ENCODE measurements around the gene COL7A1.

COL7A1 gene

GRCh38 chr3:48595075-48595525, at the start of gene COL7A1:
Gene COL7A1 (minus strand): TSS chr3:48595329. CDS start chr3:48595159, 170 bp downstream.
- DNase-seq (ENCODE audit: low spot score) = no peak

GRCh38 chr3:48642605-48643004, 47.5 kb upstream of the COL7A1 start:
- no peak for DNase-seq (ENCODE audit: low spot score)

- DNase-seq (ENCODE audit: low spot score) = no peak
Observed at GRCh38 chr3:48641396-48641795, 46.3 kb upstream of the COL7A1 start.

- DNase-seq (ENCODE audit: low spot score) = no peak
Observed at GRCh38 chr3:48639944-48640606, 44.9 kb upstream of the COL7A1 start.

- DNase-seq (ENCODE audit: low spot score) = no peak
Observed at GRCh38 chr3:48637305-48637704, 42.2 kb upstream of the COL7A1 start.

GRCh38 chr3:48636149-48636655, 41.1 kb upstream of the COL7A1 start:
- no peak for DNase-seq (ENCODE audit: low spot score)

- DNase-seq (ENCODE audit: low spot score) = peak; percentile 91
Observed at GRCh38 chr3:48635222-48636021, 40.3 kb upstream of the COL7A1 start, which contains the start of gene SLC26A6. Gene SLC26A6 (minus strand): TSS chr3:48635461. CDS start chr3:48635393, 68 bp downstream.

GRCh38 chr3:48634661-48635221, 39.6 kb upstream of the COL7A1 start:
- peak; percentile 34 for DNase-seq (ENCODE audit: low spot score)

- DNase-seq (ENCODE audit: low spot score) = no peak
Observed at GRCh38 chr3:48633743-48634142, 38.6 kb upstream of the COL7A1 start.

- DNase-seq (ENCODE audit: low spot score) = no peak
Observed at GRCh38 chr3:48633256-48633655, 38.1 kb upstream of the COL7A1 start.

- DNase-seq (ENCODE audit: low spot score) = no peak
Observed at GRCh38 chr3:48631516-48632448, 36.7 kb upstream of the COL7A1 start.

- no peak for DNase-seq (ENCODE audit: low spot score)
Observed at GRCh38 chr3:48630833-48631232, 35.7 kb upstream of the COL7A1 start.

GRCh38 chr3:48630407-48630806, 35.3 kb upstream of the COL7A1 start:
- no peak for DNase-seq (ENCODE audit: low spot score)

- no peak for DNase-seq (ENCODE audit: low spot score)
Observed at GRCh38 chr3:48629894-48630293, 34.8 kb upstream of the COL7A1 start.

GRCh38 chr3:48628277-48629017, 33.3 kb upstream of the COL7A1 start:
- DNase-seq (ENCODE audit: low spot score) = no peak

- no peak for DNase-seq (ENCODE audit: low spot score)
Observed at GRCh38 chr3:48625600-48625999, 30.5 kb upstream of the COL7A1 start.

- no peak for DNase-seq (ENCODE audit: low spot score)
Observed at GRCh38 chr3:48624767-48625166, 29.6 kb upstream of the COL7A1 start.

GRCh38 chr3:48623851-48624547, 28.9 kb upstream of the COL7A1 start:
- DNase-seq (ENCODE audit: low spot score) = no peak

GRCh38 chr3:48621461-48621869, 26.3 kb upstream of the COL7A1 start, which contains the start of gene TMEM89:
Gene TMEM89 (minus strand): TSS chr3:48621769. CDS start chr3:48621756, 13 bp downstream.
- DNase-seq (ENCODE audit: low spot score) = no peak

Data from hematopoietic multipotent progenitor cell treated with erythropoietin and hydrocortisone succinate and interleukin-3 and kit ligand, for 17 days (in vitro differentiated cells).